ENCODE data around the gene ITPR1. TPM values are rescaled to one million over a fixed set of nuclear protein-coding genes. Genes with fewer than 3 reads are reported as not detected.

ITPR1 gene
- polyA plus RNA-seq, 2 of the 4 experiments (the other 2 are of a cell fraction) = 2.8 to 9.6 TPM

DNA sequence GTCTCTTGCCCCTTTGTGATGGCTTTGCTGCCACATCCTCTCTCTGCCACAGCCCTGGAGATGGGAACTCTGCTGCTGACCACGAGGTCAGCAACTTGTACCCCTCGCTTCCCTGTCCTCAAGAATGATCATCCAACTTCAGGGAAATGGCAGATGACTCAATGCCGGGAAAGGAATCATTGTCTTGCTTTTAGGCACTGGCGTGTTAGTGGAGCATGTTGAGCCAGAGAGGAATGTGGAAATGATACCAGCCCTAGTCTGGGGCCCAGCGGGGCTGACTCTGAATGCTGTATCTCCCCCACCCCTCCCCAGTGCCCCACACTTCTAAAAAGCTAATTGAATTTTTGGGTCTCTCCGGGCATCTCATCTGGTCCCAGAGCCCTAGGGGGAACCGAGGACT, 301.2 kb downstream of the ITPR1 start:
- Histone ChIP-seq H3K9me3 (peaks cover 4% of the 10 kb centered on the region; the same call in 1 of the 3 replicates), H3K4me1 (0 out of 3 replicates have a peak, but pooled peaks cover 3% of the 10 kb centered on the region), H3K4me2 (no peak overlapping the region), H3K27ac (no peak overlapping the region), H3K4me3 (no peak overlapping the region)
- ATAC-seq (no peak), FAIRE-seq (no peak), DNase-seq (ENCODE audit: low read depth in 1 of 2, low spot score in 1 of 2) (no peak)
- WGBS (ENCODE audit: missing lambda C conversion rate) = 88% methylated on average over 7 of the region's 7 CpGs
- TF ChIP-seq SREBF2 (IDR thresholded peaks at IDR 0.05) (no peak), HOXB5 (CRISPR knock-in tag; IDR thresholded peaks at IDR 0.05) (no peak), GATA3 (IDR thresholded peaks at IDR 0.05; ENCODE audit: borderline replicate concordance) (no peak), POLR2AphosphoS2 (conservative IDR thresholded peaks at IDR 0.05; ENCODE audit: low read length) (no peak), ZC3H11A (IDR thresholded peaks at IDR 0.05) (no peak), HEYL (CRISPR knock-in tag; IDR thresholded peaks at IDR 0.05) (no peak), MAZ (IDR thresholded peaks at IDR 0.05; ENCODE audit: borderline replicate concordance, low read depth, low read length) (no peak), RARB (CRISPR knock-in tag; IDR thresholded peaks at IDR 0.05) (no peak), RAD21 (conservative IDR thresholded peaks at IDR 0.05 in 1 of 2, IDR thresholded peaks at IDR 0.05 in 1 of 2) (no peak), ZNF302 (CRISPR knock-in tag; IDR thresholded peaks at IDR 0.05) (no peak), ESRRA (IDR thresholded peaks at IDR 0.05; ENCODE audit: borderline replicate concordance, low read length) (no peak), EHMT2 (IDR thresholded peaks at IDR 0.05; ENCODE audit: low read depth) (no peak), PHF8 (IDR thresholded peaks at IDR 0.05; ENCODE audit: borderline replicate concordance, low read depth) (no peak), HDAC2 (IDR thresholded peaks at IDR 0.05) (no peak)
- TF ChIP-seq, protein P1, sequence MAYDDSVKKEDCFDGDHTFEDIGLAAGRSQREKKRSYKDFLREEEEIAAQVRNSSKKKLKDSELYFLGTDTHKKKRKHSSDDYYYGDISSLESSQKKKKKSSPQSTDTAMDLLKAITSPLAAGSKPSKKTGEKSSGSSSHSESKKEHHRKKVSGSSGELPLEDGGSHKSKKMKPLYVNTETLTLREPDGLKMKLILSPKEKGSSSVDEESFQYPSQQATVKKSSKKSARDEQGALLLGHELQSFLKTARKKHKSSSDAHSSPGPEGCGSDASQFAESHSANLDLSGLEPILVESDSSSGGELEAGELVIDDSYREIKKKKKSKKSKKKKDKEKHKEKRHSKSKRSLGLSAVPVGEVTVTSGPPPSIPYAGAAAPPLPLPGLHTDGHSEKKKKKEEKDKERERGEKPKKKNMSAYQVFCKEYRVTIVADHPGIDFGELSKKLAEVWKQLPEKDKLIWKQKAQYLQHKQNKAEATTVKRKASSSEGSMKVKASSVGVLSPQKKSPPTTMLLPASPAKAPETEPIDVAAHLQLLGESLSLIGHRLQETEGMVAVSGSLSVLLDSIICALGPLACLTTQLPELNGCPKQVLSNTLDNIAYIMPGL (CRISPR knock-in tag; IDR thresholded peaks at IDR 0.05; ENCODE audit: borderline replicate concordance) = no peak
- ChIA-PET POLR2A (no interaction called here), CTCF (interaction anchor here (1.7 kb wide), 1 partner anchor 72 kb away, joined by 3 read pairs; no protein-coding TSS in a partner anchor)

DNA sequence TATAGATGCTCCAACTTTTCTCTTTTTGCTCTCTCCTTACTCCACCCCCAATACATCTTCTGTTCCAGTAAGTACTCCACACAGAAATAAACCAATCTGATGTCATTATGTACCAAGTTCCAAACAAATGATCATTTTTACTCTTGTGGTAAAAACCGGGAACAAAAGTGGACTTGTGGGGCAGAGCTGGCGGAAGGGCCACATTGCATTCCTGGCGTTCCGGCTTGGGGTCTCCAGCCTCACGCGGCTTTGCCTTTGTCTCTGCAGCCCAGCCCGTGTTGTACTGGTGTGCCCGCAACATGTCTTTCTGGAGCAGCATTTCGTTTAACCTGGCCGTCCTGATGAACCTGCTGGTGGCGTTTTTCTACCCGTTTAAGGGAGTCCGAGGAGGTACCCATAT, 301.6 kb downstream of the ITPR1 start:
- CTCF ChIA-PET = interaction anchor here (1.5 to 1.7 kb wide), 2 partner anchors 72 to 84 kb away, joined by 3 read pairs; no protein-coding TSS in a partner anchor
- Histone ChIP-seq H3K4me2 (no peak overlapping the region), H3K4me1 (0 out of 3 replicates have a peak, but pooled peaks cover 3% of the 10 kb centered on the region), H3K9me3 (peaks cover 4% of the 10 kb centered on the region; the same call in 1 of the 3 replicates), H3K27ac (no peak overlapping the region), H3K4me3 (no peak overlapping the region)
- no peak for DNase-seq (ENCODE audit: low read depth in 1 of 2, low spot score in 1 of 2)
- no peak for FAIRE-seq
- TF ChIP-seq GATA3 (IDR thresholded peaks at IDR 0.05; ENCODE audit: borderline replicate concordance) = no peak
- no peak for TF ChIP-seq SMC3 (IDR thresholded peaks at IDR 0.05)
- TF ChIP-seq ZNF302 (CRISPR knock-in tag; IDR thresholded peaks at IDR 0.05) = no peak
- TF ChIP-seq EP300 (IDR thresholded peaks at IDR 0.05) = no peak
- no peak for TF ChIP-seq SREBF2 (IDR thresholded peaks at IDR 0.05)
- TF ChIP-seq, protein P2, sequence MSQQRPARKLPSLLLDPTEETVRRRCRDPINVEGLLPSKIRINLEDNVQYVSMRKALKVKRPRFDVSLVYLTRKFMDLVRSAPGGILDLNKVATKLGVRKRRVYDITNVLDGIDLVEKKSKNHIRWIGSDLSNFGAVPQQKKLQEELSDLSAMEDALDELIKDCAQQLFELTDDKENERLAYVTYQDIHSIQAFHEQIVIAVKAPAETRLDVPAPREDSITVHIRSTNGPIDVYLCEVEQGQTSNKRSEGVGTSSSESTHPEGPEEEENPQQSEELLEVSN (IDR thresholded peaks at IDR 0.05; ENCODE audit: borderline replicate concordance, low read depth) = no peak
- no peak for TF ChIP-seq MAZ (IDR thresholded peaks at IDR 0.05; ENCODE audit: borderline replicate concordance, low read depth, low read length)
- ATAC-seq = no peak
- 91% methylated on average over 13 of the region's 13 CpGs for WGBS (ENCODE audit: missing lambda C conversion rate)
- POLR2A ChIA-PET = no interaction called here

DNA sequence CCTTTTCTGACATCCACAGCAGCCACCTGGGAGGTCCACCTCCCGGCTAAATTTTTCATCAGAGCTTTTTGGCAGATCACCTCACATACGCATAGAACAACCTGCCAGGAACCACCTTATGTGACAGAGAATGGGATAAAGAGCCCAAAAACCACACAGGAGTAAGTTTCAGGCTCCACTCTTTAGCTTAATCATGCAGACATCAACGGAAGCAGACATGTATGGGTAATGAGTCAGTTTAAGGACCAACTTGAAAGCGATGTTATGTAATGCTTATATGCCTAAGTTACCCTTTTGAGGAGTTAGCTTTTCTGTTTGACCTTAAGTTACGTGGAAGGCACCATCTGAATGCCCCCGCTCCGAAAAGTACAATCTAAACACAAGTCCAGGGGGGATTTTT, 302.8 kb downstream of the ITPR1 start:
- 0 out of 3 replicates have a peak, but pooled peaks cover 3% of the 10 kb centered on the region for H3K4me1 ChIP-seq
- ATAC-seq (no peak), FAIRE-seq (no peak), DNase-seq (ENCODE audit: low read depth in 1 of 2, low spot score in 1 of 2) (no peak)
- ChIA-PET CTCF (interaction anchor here (0.5 to 1.7 kb wide), 7 partner anchors 17 to 695 kb away, joined by 3 to 4 read pairs (median 3); no protein-coding TSS in a partner anchor), POLR2A (interaction anchor here (0.7 kb wide), 1 partner anchor 445 kb away, joined by 3 read pairs; no protein-coding TSS in a partner anchor)
- 87% methylated on average over 7 of the region's 7 CpGs for WGBS (ENCODE audit: missing lambda C conversion rate)
- H3K4me2 ChIP-seq = no peak overlapping the region
- TF ChIP-seq MAZ (IDR thresholded peaks at IDR 0.05; ENCODE audit: borderline replicate concordance, low read depth, low read length) (no peak), JUN (IDR thresholded peaks at IDR 0.05) (no peak), JUNB (IDR thresholded peaks at IDR 0.05) (no peak)
- TF ChIP-seq, protein P3, sequence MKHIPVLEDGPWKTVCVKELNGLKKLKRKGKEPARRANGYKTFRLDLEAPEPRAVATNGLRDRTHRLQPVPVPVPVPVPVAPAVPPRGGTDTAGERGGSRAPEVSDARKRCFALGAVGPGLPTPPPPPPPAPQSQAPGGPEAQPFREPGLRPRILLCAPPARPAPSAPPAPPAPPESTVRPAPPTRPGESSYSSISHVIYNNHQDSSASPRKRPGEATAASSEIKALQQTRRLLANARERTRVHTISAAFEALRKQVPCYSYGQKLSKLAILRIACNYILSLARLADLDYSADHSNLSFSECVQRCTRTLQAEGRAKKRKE (CRISPR knock-in tag; IDR thresholded peaks at IDR 0.05; ENCODE audit: low read depth) = no peak
- H3K27ac ChIP-seq = no peak overlapping the region
- H3K9me3 ChIP-seq = peaks cover 4% of the 10 kb centered on the region; the same call in 1 of the 3 replicates
- H3K4me3 ChIP-seq = no peak overlapping the region
